ENCODE data around the gene ARL11.

Gene ARL11

DNA sequence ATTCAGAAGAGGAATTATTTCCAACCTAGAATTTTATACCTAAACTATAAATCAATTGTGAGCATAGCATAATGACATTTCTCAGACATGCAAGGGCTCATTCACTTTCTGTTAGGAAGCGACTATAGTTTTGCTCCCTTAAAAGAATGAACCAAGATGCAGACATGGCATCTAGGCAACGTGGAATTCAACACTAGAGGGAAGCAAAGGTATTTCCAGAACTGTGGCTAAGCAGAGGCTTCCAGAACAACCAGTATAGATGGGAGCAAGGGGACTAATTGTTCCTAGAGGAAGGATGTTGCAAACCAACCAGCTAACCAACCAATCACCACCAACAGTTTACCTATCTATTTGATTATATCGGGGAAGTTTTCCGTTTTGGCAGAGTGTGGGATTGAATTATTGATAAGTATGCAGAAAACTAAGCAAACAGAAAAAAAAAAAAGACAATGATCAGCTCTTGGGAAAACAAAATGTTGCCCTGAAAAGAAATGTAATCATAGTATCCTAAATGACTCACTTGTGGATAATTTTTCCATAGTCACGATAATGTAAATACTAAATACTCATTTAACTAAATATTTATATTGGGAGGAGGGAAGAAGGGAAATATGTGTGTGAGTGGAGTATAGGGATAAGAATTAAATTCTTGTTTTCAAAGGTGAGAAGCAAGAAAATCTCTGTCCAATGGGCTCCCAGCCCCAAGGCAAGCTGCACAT, 21.1 kb downstream of the ARL11 start:
- DNase-seq (ENCODE audit: low read depth), result no peak

DNA sequence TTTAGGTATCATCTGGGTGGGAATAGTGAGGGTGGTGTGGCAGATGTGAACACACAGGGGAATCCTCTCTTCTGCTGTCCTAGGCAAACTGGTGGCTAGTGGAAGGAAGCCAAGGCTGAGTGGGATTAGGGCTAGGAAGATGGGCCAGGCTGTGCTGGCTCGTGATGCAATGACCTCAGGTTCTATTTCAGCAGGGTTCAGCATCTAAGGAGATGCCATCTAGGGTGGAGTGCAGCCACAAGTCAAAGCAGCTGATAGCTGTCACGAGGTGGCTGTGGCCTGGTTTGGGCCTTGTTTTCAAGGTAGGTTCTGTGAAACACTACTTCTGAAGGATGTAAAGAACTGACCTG, 21.6 kb downstream of the ARL11 start:
- no peak for DNase-seq (ENCODE audit: low read depth)

DNA sequence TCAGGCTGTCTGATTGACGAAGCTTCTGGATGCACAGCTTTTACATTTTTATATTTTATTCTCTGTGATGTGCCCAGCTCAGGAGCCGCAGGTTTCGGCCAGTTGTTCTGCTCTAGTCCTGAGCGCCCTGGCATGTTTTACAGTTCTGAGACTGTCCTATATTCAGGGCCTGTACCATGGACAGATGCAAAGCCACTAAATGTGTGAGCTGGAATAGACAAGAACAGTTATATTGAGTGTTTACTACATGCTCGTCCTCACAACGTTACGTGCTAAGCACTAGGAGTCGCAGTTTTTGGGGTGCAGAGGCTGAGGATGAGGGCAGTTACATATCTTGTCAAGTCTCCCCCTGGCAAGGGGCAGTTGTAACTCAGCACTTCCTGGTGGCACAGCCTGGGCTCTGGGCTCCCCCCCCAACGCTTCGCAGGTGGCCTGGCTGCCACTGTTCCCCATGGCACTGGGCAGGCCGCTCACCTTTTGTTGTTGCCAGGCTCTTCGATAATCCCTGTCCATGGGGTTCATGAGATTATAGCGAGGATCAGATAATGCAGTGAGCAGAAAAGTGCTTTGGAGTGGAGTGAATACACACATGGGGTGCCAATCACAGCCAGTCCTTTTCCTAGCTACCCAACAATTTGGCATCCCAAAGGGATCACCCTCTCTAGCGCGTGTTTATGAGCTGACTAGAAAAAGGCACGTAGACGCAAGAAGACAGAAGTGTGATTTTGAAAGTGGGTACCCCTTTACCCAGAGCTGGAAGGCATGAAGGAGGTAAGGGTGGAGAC, 23.5 kb downstream of the ARL11 start:
- no peak for DNase-seq (ENCODE audit: low read depth)

DNA sequence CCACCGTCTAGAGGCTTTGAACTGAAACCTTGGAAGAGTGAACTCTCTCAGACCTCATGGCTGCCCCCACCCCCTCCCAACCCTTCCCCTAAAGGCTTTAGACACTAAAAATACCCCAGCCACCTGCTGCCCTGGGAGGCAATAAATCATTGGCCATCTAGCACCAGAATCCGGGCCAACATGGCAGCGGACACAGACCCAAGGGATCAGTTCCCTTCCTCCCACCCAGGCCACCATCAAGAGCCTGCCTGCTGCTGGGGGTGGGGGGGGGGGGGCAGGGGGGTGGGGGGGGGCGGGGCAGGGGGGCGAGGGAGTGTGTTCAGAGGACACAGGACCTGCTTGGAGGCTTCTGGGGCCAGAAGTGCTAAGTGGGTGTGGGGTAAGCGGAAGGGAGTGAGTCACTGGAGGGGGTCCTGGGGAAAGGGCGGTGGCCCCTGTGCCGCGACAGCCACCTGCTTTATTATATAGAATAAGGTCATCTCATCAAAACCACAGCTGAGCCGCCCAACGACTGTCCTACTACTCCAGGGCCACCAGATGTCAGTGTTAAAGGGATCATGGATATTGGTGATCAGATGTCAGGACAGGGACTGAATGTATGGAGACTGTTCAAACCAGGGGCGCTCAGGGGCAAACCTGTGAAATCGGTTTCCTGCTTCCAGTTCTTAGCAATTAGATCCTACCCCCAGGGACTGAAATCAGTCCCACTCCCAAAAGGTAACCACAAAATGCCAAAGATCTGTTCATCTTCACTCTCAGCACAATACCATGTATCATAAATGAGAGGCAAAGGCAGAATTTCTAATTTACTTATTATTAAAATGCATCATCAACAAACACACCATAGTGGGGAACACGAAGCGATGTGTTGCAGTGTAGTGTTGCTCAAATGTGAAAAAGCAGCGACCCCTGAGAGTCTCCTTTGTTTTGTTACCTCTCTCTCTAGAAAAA, 24.3 kb downstream of the ARL11 start:
- DNase-seq (ENCODE audit: low read depth), result no peak

DNA sequence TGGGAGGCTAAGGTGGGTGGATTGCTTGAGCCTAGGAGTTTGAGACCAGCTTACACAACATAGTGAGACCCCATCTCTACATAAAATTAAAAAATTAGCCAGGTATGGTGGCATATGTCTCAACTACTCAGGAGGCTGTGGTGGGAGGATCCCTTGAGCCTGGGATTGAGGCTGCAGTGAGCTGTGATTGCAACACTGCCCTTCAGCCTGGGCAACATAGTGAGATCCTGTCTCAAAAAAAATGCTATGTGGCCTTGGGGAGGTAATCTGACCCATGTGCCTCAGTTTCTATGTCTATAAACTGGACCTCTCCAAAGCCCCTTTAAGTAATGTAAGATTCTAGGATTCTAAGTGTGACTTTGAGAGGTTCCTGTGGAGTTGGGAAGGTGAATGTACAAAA, 25.2 kb downstream of the ARL11 start:
- no peak for DNase-seq (ENCODE audit: low read depth)

DNA sequence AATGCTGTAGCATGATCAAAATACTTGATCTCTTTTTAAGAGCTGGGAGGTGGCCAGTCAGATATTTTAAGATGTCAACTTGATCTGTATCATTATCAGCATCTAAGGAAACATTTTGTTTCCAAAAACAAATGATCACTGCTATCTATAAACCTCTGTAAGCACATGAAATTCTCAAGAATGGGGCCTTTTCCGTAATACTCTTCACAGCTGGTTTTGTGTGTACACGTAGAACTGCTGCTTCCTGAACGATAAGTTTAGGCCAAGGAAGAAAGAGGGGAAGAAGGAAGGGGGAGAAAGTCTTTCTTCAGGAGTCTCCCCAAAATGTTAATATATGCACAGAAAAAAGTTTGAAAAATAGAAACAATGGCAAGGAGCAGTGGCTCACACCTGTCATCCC, 25.7 kb downstream of the ARL11 start:
- DNase-seq (ENCODE audit: low read depth), result no peak

DNA sequence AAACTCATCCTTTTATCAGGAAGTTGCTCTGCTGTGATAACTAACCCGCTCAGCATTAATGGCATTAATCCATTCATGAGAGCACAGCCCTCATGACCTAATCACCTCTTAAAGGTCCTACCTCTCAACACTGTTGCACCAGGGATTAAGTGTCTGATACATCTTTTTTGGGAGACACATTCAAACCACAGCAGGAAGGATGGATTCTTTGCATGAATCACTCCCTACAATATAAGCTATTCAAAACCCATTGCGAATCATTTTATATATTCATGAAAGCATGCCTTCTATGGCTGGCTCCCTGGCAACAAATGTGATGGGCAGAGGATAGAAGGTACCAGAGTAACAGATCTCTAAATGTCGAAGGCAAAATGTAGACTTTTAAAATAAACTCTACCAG, 27.6 kb downstream of the ARL11 start:
- no peak for DNase-seq (ENCODE audit: low read depth)

DNA sequence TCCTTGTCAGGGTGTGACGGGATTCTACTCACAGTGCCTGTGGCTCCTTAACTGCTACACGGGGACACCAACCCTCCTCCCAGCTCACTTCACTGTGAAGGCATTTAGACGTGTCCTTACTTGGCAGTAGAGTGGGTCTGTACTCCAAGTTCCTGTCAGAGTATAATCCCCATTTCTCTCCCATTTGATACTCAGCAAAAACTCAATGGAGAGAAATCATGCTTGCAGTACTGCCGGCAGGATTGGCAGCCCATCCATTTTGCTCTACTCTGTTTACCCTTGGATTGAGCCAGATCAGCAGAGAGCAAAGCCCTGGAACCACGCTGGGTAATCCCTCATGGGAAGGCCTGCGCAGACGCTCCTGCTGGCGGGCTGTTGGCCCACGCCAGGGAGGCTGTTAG, 28.9 kb downstream of the ARL11 start:
- no peak for DNase-seq (ENCODE audit: low read depth)

DNA sequence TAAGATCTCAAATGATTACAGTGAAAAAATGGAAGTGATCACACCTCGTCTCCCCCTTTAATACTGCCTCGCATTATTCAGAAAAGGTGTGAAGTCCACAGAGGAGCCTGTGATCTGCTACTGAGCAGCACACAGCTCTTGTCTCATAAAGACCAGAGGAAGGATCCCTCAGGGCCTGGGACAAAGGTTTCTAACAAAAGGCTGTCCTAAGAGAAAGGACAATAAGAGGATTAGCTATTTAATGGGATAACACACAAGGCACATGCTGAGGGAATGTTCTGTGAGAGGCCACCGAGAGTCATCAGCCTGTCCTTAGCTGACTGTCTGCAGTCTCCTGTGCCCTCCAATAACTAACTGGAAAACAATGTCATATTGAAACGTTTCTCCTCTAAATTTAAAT, 36.3 kb downstream of the ARL11 start:
- DNase-seq (ENCODE audit: low read depth), result no peak

DNA sequence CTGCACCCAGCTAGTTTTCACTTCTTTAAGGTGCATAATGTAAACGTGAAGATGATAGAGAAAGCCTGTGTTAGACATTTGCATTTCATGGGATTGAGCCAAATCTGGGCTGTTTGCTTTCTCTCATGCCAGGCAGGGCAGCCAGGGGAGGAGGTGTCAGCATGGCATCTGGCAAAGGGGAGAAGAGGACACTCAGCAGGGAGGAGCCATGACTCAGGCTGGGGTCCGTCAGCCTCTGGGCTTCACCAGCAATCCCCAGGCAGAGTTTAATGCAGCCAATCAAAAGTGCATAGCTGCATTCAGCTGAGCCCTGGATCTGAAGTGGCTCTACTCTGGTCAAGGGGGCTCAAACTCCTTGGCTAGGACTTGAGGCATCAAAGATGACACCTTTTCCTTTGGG, 39.5 kb downstream of the ARL11 start:
- DNase-seq (ENCODE audit: low read depth), result no peak

DNA sequence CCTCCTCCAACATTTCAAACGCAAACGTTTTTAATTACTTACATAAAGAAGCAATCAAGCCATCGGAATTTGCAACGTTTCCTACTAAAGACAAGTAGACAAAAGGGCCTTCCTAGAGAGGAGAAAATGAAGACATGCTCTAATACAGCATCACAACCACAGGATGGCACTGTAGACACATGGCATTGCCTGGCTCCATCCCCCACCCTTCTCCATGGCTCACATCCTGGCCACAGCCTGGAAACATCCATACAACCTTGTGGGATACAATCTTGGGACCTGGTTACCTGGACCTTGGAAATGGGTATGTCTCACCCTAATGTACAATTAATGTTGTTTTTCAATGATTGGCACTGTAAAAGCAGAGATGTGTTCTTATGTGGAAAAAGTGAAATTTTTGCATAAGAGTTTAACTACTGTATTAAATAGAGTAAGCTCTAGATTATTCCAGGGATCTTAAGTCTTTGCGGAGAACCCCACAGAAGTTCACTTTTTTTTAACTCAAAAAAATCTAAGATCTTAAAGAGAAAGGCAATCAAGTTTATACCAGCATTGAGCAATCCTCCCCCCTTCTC, 41.5 kb downstream of the ARL11 start:
- DNase-seq (ENCODE audit: low read depth), result peak; percentile 5

DNA sequence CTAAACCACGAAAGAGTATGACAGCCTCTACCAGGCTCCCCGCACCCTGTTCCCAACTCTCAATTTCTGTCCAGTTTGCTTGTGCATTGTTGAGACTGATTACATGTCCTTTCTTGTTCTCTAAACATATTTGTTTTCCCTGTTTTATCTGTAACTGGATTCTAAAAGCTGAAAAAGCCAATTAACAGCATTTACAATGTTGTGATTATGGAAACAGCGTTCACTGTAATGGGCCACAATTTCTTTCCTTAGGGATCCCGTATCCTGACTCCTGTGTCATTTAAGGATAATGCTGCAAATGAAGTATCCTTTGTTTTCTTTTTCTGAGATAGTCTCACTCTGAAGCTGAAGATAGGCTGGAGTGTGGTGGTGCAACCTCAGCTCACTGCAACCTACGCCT, 42.5 kb downstream of the ARL11 start:
- no peak for DNase-seq (ENCODE audit: low read depth)

DNA sequence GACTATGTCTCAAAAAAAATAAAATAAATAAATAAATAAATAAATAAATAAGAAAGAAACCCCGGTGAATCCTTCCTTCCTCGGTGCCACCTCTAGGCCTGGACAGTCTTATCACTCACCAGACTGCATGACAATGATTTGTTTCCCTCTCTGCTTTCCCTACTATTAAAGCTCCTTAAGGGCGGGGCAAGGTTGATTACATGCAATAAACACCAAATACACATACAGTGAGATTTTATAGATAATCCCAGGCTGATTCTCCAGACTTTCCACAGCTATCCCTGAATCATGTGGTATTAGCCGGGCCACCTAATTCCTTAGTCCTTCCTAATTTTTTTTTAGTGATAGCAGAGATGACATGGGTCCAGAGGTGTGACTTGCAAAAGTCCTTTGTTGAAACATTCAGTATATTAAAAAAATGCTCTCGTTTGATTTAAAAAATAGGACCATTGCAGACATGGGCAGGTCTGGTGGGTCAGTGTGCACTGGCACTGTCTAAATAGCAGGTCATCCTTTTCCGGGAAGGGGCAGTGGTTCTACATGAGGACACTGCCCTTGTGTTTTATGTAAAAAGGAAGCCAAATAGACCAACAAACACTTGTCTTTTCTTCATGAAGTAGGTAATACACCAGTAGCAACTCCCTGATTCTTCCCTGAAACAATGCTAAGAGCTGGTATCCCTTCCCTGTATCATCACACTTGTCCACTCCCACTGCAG, 48.4 kb downstream of the ARL11 start:
- no peak for DNase-seq (ENCODE audit: low read depth)

DNA sequence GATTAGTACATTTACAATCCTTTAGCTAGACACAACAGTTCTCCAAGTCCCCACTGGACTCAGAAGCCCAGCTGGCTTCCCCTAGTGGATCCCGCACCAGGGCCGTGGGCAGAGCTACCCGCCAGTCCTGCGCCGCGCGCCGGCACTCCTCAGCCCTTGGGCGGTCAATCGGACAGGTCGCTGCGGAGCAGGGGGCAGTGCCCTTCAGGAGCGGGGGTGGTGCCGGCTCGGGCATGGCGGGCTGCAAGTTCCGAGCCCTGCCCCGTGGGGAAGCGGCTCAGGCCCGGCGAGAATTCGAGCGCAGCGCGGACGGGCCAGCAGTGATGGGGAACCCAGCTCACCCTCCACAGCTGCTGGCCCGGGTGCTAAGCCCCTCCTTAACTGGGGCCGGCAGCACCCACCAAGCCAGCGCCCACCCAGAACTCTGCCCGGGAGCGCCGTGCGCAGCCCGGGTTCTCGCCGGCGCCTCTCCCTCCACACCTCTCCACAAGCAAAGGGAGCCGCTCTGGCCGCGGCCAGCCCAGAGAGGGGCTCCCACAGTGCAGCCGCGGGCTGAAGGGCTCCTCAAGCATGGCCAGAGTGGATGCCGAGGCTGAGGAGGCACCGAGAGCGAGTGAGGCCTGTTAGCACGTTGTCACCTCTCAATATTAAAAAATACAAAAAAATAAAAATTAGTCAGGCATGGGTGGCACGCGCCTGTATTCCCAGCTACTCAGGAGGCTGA, 50.0 kb downstream of the ARL11 start:
- no peak for DNase-seq (ENCODE audit: low read depth)

DNA sequence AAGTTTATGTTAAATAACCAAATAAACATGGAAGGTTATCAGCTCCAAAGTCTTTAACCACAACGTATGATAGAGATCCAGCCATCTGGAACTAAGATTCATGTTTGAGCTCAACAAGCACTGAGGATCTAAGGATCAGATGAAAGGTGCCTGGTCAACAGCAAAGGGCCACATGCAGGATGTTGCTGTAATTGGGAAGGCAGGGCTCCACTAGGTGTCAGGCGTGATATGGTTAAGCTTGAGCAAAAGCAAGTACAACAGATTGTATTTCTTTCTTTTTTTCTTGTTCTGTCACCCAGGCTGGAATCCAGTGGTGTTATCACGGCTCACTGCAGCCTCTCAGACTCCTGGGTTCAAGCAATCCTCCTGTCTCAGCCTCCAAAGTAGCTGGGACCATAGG, 50.9 kb downstream of the ARL11 start:
- no peak for DNase-seq (ENCODE audit: low read depth)

DNA sequence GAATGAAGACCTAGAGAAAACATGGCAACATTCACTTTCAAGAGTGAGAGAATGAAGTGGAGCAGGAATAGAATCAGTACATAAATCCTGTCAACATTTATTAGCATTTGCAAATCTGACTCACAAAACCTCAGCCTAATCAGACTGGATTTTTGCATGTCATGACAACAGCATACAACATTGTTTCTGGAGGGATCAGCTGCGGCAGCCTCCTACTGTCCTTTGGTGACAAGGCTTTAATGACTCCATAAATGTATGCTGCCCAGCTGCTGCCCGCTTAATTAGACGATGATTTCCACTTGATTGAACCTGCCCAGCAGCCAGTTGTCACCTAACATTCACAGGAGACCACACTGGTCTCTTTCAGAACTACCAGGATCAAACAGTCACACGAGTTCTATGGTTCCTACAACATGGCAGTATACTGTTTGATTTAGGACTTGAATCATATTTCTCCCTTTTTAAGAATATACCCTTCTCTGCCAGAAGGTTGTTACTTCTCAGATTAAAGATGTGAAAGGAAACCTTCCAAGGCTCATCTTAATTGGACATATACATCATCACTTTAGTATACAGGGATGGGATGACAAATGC, 53.6 kb downstream of the ARL11 start:
- DNase-seq (ENCODE audit: low read depth), result no peak

All from stimulated activated CD4-positive, alpha-beta T cell treated with anti-CD3 and anti-CD28 coated beads, Interleukin-2, amount 100 ng/mL, for 4 hours (primary cell).